Vagina (tissue), 2 donors: ENCODE results near the gene FRMD4A. TPM values are rescaled to one million over a fixed set of nuclear protein-coding genes. Genes with fewer than 3 reads are reported as not detected.

Source experiments
- DNase-seq, 2 donors: peaks; one replicate each; pipeline ENCODE4 v3.0.0-alpha.2; 2017; ENCODE audit errors: extremely low spot score in 2 of 2
- H3K27ac ChIP-seq: fragments of 200-600 bp; sonication (generic); one replicate; pipeline ENCODE4 v1.5.1; 2019
- H3K27me3 ChIP-seq: fragments of 200-600 bp; sonication (generic); one replicate; pipeline ENCODE4 v1.5.1; 2019
- H3K36me3 ChIP-seq, 2 donors: fragments of 200-600 bp; sonication (generic); one replicate each; pipeline ENCODE4 v1.5.1; 2017 to 2019
- H3K4me1 ChIP-seq: fragments of 200-600 bp; sonication (generic); one replicate; pipeline ENCODE4 v1.5.1; 2019
- H3K4me3 ChIP-seq, 2 donors: fragments of 200-600 bp; sonication (generic); 1 replicate in 1 of 2; 2 replicates in 1 of 2; pipeline ENCODE4 v1.5.1; 2016 to 2019
- H3K9me3 ChIP-seq: fragments of 200-600 bp; sonication (generic); one replicate; pipeline ENCODE4 v1.5.1; 2019
- POLR2A ChIP-seq, 2 donors: fragments of 450-650 bp; IDR thresholded peaks; one replicate each; pipeline ENCODE4 v1.6.1; 2017; ENCODE audit warnings: antibody characterized with exemption in 2 of 2, mild to moderate bottlenecking in 2 of 2, moderate library complexity in 2 of 2
- POLR2AphosphoS5 ChIP-seq, 2 donors: sonication (generic); formaldehyde crosslinking; IDR thresholded peaks; one replicate each; pipeline ENCODE4 v1.9.0; 2017; ENCODE audit warnings: antibody characterized with exemption in 2 of 2, mild to moderate bottlenecking in 2 of 2, low read depth in 1 of 2; ENCODE audit not compliant: insufficient read depth in 1 of 2
- intact Hi-C: fragments of 100-400 bp; cut with DNase I; formaldehyde crosslinking; loops from one replicate; pipeline ENCODE4 v1.15.1; 2023
- total RNA-seq: library from RNA; depleted of rRNA; stranded (reverse); fragments of >200 nt; gene quantifications from one replicate; pipeline ENCODE4 v1.2.3, GENCODE V29; 2016
- TF ChIP-seq, protein P1 (sequence below), 3 experiments: fragments of 450-650 bp in 2 of 3; fragments of 200-600 bp in 1 of 3; sonication (generic) in 1 of 3; IDR thresholded peaks; one replicate each; pipeline ENCODE4 v1.5.1; 2017 to 2019; ENCODE audit warnings: antibody characterized with exemption in 3 of 3, mild to moderate bottlenecking in 2 of 3, moderate library complexity in 2 of 3

The FRMD4A gene
- total RNA-seq, 1 donor from 2014 or later, result 24.8 TPM

DNA sequence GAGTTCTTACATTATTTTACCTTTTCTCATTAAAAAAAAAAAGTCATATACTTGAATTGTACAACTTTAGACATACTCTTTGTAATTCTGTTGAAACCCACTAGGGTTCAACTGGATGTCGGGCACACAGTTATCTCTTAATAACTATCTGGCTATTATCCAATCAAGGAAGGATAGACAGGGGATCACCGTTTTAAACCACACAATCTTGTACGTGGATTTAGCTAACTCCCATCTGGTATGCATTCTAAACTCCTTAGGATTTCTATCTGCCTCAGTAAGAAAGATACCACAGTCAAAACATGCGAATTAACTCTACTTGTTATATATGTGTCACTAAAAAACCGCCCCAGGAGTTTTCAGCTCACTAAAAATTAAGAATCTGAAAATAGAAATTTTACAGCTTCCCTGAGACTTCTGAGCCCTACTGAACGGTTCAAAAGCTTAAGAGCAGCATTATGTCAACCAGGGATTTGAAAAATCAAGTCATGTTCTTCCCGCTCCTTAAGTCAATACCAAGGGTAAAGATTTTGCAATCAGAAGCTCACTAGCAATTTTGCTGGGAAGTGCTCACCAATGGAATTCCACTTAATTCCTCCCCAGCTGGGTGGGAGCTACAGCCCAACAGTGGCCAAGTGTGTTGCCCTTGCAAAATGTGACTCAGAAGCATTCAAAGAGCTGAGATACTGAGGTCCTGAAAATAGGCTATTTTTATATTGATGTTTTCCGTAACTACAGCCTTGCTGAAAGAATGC lies 267.0 kb downstream of the FRMD4A start:
- H3K9me3 ChIP-seq, result no peaks in the 10 kb centered on the region
- no peak overlapping the region for H3K27ac ChIP-seq
- H3K4me1 ChIP-seq, result peaks cover 8% of the 10 kb centered on the region
- no peak for DNase-seq
- intact Hi-C loops, result no loop called here
- H3K36me3 ChIP-seq, result no peaks in the 10 kb centered on the region
- TF ChIP-seq POLR2AphosphoS5 (IDR thresholded peaks at IDR 0.05; ENCODE audit: insufficient read depth in 1 of 2, low read depth in 1 of 2) (peak in 1 of 2 donors; percentile 27), POLR2A (IDR thresholded peaks at IDR 0.05) (no peak)
- TF ChIP-seq, protein P1, sequence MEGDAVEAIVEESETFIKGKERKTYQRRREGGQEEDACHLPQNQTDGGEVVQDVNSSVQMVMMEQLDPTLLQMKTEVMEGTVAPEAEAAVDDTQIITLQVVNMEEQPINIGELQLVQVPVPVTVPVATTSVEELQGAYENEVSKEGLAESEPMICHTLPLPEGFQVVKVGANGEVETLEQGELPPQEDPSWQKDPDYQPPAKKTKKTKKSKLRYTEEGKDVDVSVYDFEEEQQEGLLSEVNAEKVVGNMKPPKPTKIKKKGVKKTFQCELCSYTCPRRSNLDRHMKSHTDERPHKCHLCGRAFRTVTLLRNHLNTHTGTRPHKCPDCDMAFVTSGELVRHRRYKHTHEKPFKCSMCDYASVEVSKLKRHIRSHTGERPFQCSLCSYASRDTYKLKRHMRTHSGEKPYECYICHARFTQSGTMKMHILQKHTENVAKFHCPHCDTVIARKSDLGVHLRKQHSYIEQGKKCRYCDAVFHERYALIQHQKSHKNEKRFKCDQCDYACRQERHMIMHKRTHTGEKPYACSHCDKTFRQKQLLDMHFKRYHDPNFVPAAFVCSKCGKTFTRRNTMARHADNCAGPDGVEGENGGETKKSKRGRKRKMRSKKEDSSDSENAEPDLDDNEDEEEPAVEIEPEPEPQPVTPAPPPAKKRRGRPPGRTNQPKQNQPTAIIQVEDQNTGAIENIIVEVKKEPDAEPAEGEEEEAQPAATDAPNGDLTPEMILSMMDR (IDR thresholded peaks at IDR 0.05), result no peak
- no peak overlapping the region for H3K4me3 ChIP-seq
- H3K27me3 ChIP-seq, result no peaks in the 10 kb centered on the region

DNA sequence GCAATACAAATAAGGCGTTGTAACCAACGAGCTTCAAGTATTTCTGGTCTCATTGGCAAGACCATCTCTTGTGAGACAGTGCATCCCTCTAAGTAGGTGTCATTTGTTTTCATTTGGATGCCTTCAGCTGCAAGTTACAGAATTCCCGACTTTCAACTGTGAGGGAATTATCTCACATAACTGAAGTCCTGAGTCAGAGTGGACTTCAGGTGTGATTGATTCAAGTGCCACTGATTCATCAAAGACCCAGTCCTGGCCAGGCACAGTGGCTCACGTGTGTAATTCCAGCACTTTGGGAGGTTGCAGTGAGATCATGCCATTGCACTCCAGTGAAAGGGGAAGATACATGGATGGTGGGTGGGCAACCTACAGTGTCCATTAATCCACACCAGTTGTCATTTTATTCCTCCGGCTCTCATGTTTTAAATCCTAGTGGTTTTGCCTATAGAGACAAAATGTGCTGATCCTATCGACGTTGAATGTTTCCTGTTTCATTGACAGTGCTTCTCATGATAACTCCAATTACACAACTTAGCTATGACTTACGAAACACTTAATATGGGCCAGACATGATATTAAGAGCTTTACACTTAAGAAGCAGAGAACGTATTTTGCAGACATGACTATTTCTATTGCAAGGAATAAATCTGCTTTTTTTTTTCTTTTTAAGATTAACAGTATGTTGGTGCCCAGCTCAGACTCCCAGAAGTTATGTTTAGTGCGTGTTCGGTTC lies 268.0 kb downstream of the FRMD4A start:
- intact Hi-C loops, result no loop called here
- DNase-seq, result no peak
- TF ChIP-seq POLR2A (IDR thresholded peaks at IDR 0.05) (no peak), POLR2AphosphoS5 (IDR thresholded peaks at IDR 0.05; ENCODE audit: insufficient read depth in 1 of 2, low read depth in 1 of 2) (no peak)
- TF ChIP-seq, protein P1 (IDR thresholded peaks at IDR 0.05), result no peak
- H3K9me3 ChIP-seq, result no peaks in the 10 kb centered on the region
- peaks cover 8% of the 10 kb centered on the region for H3K4me1 ChIP-seq
- H3K27ac ChIP-seq, result no peak overlapping the region
- no peak overlapping the region for H3K4me3 ChIP-seq
- H3K27me3 ChIP-seq, result no peaks in the 10 kb centered on the region
- no peaks in the 10 kb centered on the region for H3K36me3 ChIP-seq

DNA sequence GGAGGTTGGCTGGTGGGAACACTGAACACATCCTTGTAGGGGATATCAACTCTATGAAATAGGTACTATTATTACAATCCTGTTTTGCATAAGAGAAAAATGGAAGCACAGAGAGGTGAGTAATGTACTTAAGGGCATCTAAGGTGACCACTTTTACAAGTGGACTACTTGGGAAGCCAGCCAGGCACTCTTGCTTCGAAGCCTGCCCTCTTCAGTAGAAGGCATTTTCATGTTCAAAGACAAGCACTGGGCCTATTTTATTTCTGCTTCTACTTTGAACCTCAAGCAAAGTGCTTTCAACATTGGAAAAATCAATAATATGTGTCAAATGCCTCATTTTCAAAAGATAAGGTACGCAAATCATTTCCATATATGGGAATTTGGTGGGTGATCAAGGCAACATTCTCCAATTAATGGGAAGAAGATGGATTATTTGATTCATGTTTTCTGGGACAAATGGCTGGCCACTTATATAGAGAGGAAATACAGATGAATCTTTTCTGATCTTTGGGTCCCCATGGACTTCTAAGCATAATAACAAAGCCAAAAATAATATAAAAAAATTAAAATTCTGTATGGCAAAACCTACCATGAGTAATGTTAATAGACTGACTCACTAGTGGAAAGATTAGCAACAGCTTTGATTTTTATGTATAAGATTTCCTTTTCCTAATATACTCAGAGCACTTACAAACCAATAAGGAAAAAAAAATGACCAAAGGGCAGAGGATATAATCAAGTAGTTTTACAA lies 270.2 kb downstream of the FRMD4A start:
- Histone ChIP-seq H3K4me1 (peaks cover 8% of the 10 kb centered on the region), H3K4me3 (no peak overlapping the region), H3K27me3 (no peaks in the 10 kb centered on the region), H3K9me3 (no peaks in the 10 kb centered on the region), H3K27ac (no peak overlapping the region), H3K36me3 (no peaks in the 10 kb centered on the region)
- no peak for TF ChIP-seq POLR2AphosphoS5 (IDR thresholded peaks at IDR 0.05; ENCODE audit: insufficient read depth in 1 of 2, low read depth in 1 of 2)
- TF ChIP-seq, protein P1 (IDR thresholded peaks at IDR 0.05), result no peak
- no peak for TF ChIP-seq POLR2A (IDR thresholded peaks at IDR 0.05)
- DNase-seq, result no peak
- intact Hi-C loops, result no loop called here

DNA sequence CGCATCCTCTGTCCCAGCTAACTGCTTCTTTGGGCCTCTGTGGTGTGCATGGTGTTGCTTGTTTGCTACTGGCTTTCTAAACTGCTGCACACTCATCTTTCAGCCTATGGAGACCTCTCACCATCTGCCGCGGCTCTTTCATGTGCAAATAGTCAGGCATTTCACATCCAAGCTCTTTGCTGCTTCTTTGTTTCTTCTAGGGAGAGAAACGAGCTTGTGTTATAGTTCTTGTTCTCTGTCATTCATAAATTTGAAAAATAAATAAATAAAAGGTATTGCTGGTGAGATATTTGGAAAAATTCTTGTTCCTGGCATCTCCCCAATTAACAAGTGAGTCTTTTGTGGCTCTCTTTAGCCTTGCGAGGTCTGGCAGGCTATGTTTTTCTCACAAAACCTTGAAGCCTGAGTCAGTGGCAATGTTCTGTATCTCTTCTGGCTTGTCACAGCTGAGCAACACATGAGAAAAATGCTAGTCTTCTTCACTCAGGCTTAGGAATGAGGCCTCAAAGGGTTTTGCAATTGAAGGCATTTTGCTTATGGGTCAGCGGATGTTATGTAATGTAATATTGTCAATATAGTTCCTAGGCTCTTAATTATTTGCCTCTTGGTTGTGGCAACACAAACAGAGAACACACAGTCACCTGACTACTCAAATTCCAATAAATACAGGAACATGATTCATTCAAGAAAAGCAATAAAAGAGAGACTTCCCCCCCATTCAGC lies 274.0 kb downstream of the FRMD4A start:
- Histone ChIP-seq H3K27ac (no peak overlapping the region), H3K27me3 (no peaks in the 10 kb centered on the region), H3K4me3 (no peak overlapping the region), H3K9me3 (no peaks in the 10 kb centered on the region), H3K4me1 (no peaks in the 10 kb centered on the region), H3K36me3 (no peaks in the 10 kb centered on the region)
- intact Hi-C loops, result no loop called here
- no peak for DNase-seq
- TF ChIP-seq POLR2A (IDR thresholded peaks at IDR 0.05) (no peak), POLR2AphosphoS5 (IDR thresholded peaks at IDR 0.05; ENCODE audit: insufficient read depth in 1 of 2, low read depth in 1 of 2) (no peak)
- TF ChIP-seq, protein P1 (IDR thresholded peaks at IDR 0.05), result no peak
